ENCODE measurements around the gene CCDC170. TPM values are rescaled to one million over a fixed set of nuclear protein-coding genes. Genes with fewer than 3 reads are reported as not detected.

Gene CCDC170
- total and polyA plus RNA-seq, 2 experiments from 2014 or later, result 1.2 TPM

DNA sequence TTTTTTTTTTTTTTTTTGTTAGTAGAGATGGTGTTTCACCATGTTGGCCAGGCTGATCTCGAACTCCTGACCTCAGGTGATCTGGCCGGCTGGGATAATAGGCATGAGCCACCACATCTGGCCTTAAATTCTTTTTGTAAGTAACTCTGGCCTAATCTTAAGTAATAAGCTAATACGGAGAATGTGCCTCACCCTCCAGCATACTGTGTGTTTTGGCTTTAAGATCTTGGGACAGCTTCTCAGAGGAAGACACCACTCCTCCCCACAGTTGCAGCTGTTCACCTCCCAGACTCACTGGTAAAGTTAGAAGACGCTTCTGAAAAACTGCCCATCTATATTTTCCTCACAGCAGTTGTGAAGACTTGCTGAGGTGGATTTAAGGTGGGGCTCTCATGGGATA lies 120.8 kb downstream of the CCDC170 start:
- H3K9me2 ChIP-seq (replicated peaks; ENCODE audit: insufficient read depth), result no peaks in the 10 kb centered on the region
- no peak overlapping the region for H3K27ac ChIP-seq
- TF ChIP-seq EZH2phosphoT487 (IDR thresholded peaks at IDR 0.05; ENCODE audit: low read depth, severe bottlenecking, unreplicated experiment), result no peak
- TF ChIP-seq CTCF (IDR thresholded peaks at IDR 0.05; ENCODE audit: poor library complexity), result no peak
- no peak for TF ChIP-seq EZH2 (IDR thresholded peaks at IDR 0.05; ENCODE audit: borderline replicate concordance)
- H2AFZ ChIP-seq, result no peak overlapping the region
- DNase-seq (ENCODE audit: low spot score), result no peak
- H3K79me2 ChIP-seq, result no peaks in the 10 kb centered on the region
- H3K36me3 ChIP-seq (replicated peaks; ENCODE audit: insufficient read depth, low read depth), result no peaks in the 10 kb centered on the region
- WGBS (ENCODE audit: low lambda C conversion rate, missing lambda C conversion rate), result 85% methylated on average over 4 of the region's 4 CpGs
- H3K9me3 ChIP-seq (ENCODE audit: low read depth), result no peaks in the 10 kb centered on the region
- H3K4me3 ChIP-seq, result no peak overlapping the region
- no peaks in the 10 kb centered on the region for H3K4me1 ChIP-seq (ENCODE audit: insufficient read depth)
- H4K20me1 ChIP-seq (ENCODE audit: insufficient read depth, poor library complexity, severe bottlenecking), result no peaks in the 10 kb centered on the region
- no peak overlapping the region for H3K4me2 ChIP-seq
- H3K27me3 ChIP-seq, result no peaks in the 10 kb centered on the region

DNA sequence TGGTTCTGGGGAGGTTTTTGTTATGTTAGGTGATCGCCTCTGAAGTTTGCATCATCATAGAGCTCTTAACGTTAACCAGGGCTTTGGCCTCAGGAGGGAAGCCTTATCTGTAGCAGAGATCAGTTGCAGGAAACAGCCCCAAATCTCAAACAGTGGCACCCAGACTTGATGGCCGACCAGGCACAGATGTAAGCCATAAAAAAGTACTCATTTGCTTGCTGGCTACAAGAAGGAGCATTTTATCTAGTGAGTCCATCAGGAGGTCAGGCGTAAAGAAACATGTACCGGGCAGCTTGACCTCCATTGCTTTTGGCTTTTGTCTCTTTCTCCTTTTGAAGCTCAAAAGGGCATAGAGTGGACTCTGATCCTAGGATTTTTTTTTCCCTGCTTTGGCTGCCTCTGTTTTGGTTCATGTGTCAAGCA lies 122.3 kb downstream of the CCDC170 start:
- no peak overlapping the region for H3K27ac ChIP-seq
- H3K27me3 ChIP-seq, result no peaks in the 10 kb centered on the region
- H3K36me3 ChIP-seq (replicated peaks; ENCODE audit: insufficient read depth, low read depth), result no peaks in the 10 kb centered on the region
- no peaks in the 10 kb centered on the region for H3K9me3 ChIP-seq (ENCODE audit: low read depth)
- no peaks in the 10 kb centered on the region for H3K4me1 ChIP-seq (ENCODE audit: insufficient read depth)
- no peaks in the 10 kb centered on the region for H3K79me2 ChIP-seq
- no peak overlapping the region for H3K4me3 ChIP-seq
- no peaks in the 10 kb centered on the region for H4K20me1 ChIP-seq (ENCODE audit: insufficient read depth, poor library complexity, severe bottlenecking)
- DNase-seq (ENCODE audit: low spot score), result no peak
- TF ChIP-seq CTCF (IDR thresholded peaks at IDR 0.05; ENCODE audit: poor library complexity) (no peak), EZH2 (IDR thresholded peaks at IDR 0.05; ENCODE audit: borderline replicate concordance) (no peak), EZH2phosphoT487 (IDR thresholded peaks at IDR 0.05; ENCODE audit: low read depth, severe bottlenecking, unreplicated experiment) (no peak)
- H3K4me2 ChIP-seq, result no peak overlapping the region
- H2AFZ ChIP-seq, result no peak overlapping the region
- 33% methylated on average over 5 of the region's 5 CpGs for WGBS (ENCODE audit: low lambda C conversion rate, missing lambda C conversion rate)
- H3K9me2 ChIP-seq (replicated peaks; ENCODE audit: insufficient read depth), result no peaks in the 10 kb centered on the region

GRCh38 chr6:151616600-151616999 lies 122.8 kb downstream of the CCDC170 start:
- WGBS (ENCODE audit: low lambda C conversion rate, missing lambda C conversion rate), result 74% methylated on average over 2 of the region's 2 CpGs
- H3K27me3 ChIP-seq, result no peaks in the 10 kb centered on the region

More at GRCh38 chr6:151616600-151616999, 122.8 kb downstream of the CCDC170 start:
- TF ChIP-seq EZH2 (IDR thresholded peaks at IDR 0.05; ENCODE audit: borderline replicate concordance) (no peak), CTCF (IDR thresholded peaks at IDR 0.05; ENCODE audit: poor library complexity) (no peak), EZH2phosphoT487 (IDR thresholded peaks at IDR 0.05; ENCODE audit: low read depth, severe bottlenecking, unreplicated experiment) (no peak)
- Histone ChIP-seq H3K4me1 (ENCODE audit: insufficient read depth) (no peaks in the 10 kb centered on the region), H2AFZ (no peak overlapping the region), H3K9me2 (replicated peaks; ENCODE audit: insufficient read depth) (no peaks in the 10 kb centered on the region), H3K79me2 (no peaks in the 10 kb centered on the region), H3K27ac (no peak overlapping the region), H3K9me3 (ENCODE audit: low read depth) (no peaks in the 10 kb centered on the region), H3K4me2 (no peak overlapping the region), H4K20me1 (ENCODE audit: insufficient read depth, poor library complexity, severe bottlenecking) (no peaks in the 10 kb centered on the region), H3K4me3 (no peak overlapping the region), H3K36me3 (replicated peaks; ENCODE audit: insufficient read depth, low read depth) (no peaks in the 10 kb centered on the region)
- DNase-seq (ENCODE audit: low spot score), result no peak
